T-cell (primary cell): Measurements from ENCODE around the gene PAH. TPM values are rescaled to one million over a fixed set of nuclear protein-coding genes. Genes with fewer than 3 reads are reported as not detected.
A peak's percentile ranks its signal among the peaks of the same experiment; 100 is the strongest.

Source experiments
- ATAC-seq, 4 experiments: fragments of 200-7000 bp in 3 of 4; fragments of 150-1000 bp in 1 of 4; cut with Tn5 transposase; replicated peaks in 1 of 4; 1 replicate in 3 of 4; 2 replicates in 1 of 4; pipeline ENCODE4 v1.10.0; 2021; ENCODE audit warnings: moderate library complexity in 3 of 4, mild to moderate bottlenecking in 2 of 4, moderate number of reproducible peaks in 1 of 4
- CTCF ChIA-PET, 2 donors: fragments of 300-600 bp; sonication (Branson Sonifier 250); formaldehyde crosslinking; loops; one replicate each; lab custom pipeline; 2022; ENCODE audit warnings: antibody characterized with exemption in 2 of 2; lab: Charles Lee
- POLR2A ChIA-PET, 2 donors: fragments of 300-600 bp; sonication (Branson Sonifier 250); formaldehyde crosslinking; loops; one replicate each; lab custom pipeline; 2022; ENCODE audit warnings: antibody characterized with exemption in 2 of 2; lab: Charles Lee
- DNase-seq, 35 experiments: peaks; one replicate each; pipeline versions ENCODE4 v3.0.0 to v3.0.0-alpha.2; 2013 to 2023
- H3K27ac ChIP-seq: one replicate; pipeline ENCODE4 v1.5.1; 2013; ENCODE audit warnings: low read length
- H3K27me3 ChIP-seq, 2 experiments: replicated peaks in 1 of 2; 1 replicate in 1 of 2; 2 replicates in 1 of 2; pipeline versions ENCODE4 v1.6.1 to v1.7.0; 2013; ENCODE audit warnings: low read length in 1 of 2, mixed read lengths in 1 of 2; ENCODE audit not compliant: control insufficient read depth in 2 of 2, insufficient read depth in 2 of 2; ENCODE audit errors: extremely low read depth in 1 of 2
- H3K36me3 ChIP-seq, 2 donors: 1 replicate in 1 of 2; 2 replicates in 1 of 2; pipeline versions ENCODE4 v1.6.1 to v1.7.0; 2013; ENCODE audit warnings: low read length in 1 of 2; ENCODE audit not compliant: control insufficient read depth in 2 of 2, insufficient read depth in 1 of 2; ENCODE audit errors: extremely low read depth in 1 of 2
- H3K4me1 ChIP-seq, 2 experiments: 1 replicate in 1 of 2; 2 replicates in 1 of 2; pipeline versions ENCODE4 v1.6.1 to v1.7.0; 2013; ENCODE audit warnings: low read length in 2 of 2, mixed read lengths in 1 of 2; ENCODE audit not compliant: insufficient read depth in 2 of 2, control insufficient read depth in 1 of 2; ENCODE audit errors: extremely low read depth in 1 of 2
- H3K4me3 ChIP-seq, 2 donors: 1 replicate in 1 of 2; 2 replicates in 1 of 2; pipeline versions ENCODE4 v1.5.1 to v1.7.0; 2013; ENCODE audit warnings: mild to moderate bottlenecking in 2 of 2, low read length in 1 of 2, moderate library complexity in 1 of 2; ENCODE audit not compliant: control insufficient read depth in 1 of 2; ENCODE audit errors: extremely low read depth in 1 of 2
- H3K9me3 ChIP-seq: 2 replicates; pipeline ENCODE4 v1.7.0; 2013
- H3K27ac Mint-ChIP-seq, 2 donors: one replicate each; pipeline ENCODE4 v1.8.0; 2020 to 2021; ENCODE audit warnings: mild to moderate bottlenecking in 2 of 2, mixed read lengths in 2 of 2
- H3K27me3 Mint-ChIP-seq, 2 donors: one replicate each; pipeline ENCODE4 v1.8.0; 2021 to 2022; ENCODE audit warnings: mixed read lengths in 2 of 2
- H3K36me3 Mint-ChIP-seq: one replicate; pipeline ENCODE4 v1.8.0; 2021; ENCODE audit warnings: mixed read lengths
- H3K4me1 Mint-ChIP-seq, 3 donors: one replicate each; pipeline ENCODE4 v1.8.0; 2020 to 2022; ENCODE audit warnings: mixed read lengths in 3 of 3, mild to moderate bottlenecking in 1 of 3
- H3K4me3 Mint-ChIP-seq, 3 donors: one replicate each; pipeline ENCODE4 v1.8.0; 2020 to 2022; ENCODE audit warnings: mild to moderate bottlenecking in 3 of 3, mixed read lengths in 3 of 3, moderate library complexity in 3 of 3
- H3K9me3 Mint-ChIP-seq, 3 donors: one replicate each; pipeline ENCODE4 v1.8.0; 2020 to 2022; ENCODE audit warnings: mixed read lengths in 3 of 3
- WGBS: methylation state at CpG from one replicate; pipeline ENCODE4 v1.1.5; 2013; ENCODE audit warnings: missing lambda C conversion rate; ENCODE audit not compliant: insufficient coverage; 5-methylcytosine and 5-hydroxymethylcytosine counted together
- total RNA-seq, 35 experiments: library from RNA in 6 of 35; stranded (reverse) in 6 of 35; fragments of 120-200 nt in 1 of 35; gene quantifications; one replicate each; pipeline versions ENCODE4 v1.2.1 to v1.2.4 and lab custom pipeline; 2013 to 2026

The PAH gene
- total RNA-seq, 5 donors from 2014 or later (not counting 1 experiment from before 2014, with no cell fraction given): 0.30 to 2.0 (median 0.82) TPM; not detected in 2

DNA sequence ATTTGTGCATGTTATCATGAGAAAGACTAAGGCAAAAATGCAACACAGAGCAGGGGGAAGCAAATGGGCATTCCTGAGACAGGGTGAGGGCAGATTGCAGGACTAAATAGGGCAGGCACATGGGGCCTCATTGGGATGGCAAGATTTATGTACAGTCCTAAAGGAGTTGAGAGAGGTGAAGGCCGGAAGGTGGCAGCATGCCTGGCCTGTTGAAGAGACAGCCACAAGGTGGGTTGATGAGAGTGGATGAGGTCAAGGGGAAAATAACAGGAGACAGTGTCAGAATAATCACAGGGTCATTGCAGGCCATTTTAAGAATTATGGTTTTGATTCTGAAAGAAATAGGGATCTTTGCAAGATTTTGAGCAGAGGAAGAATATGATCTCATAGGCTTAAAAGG lies 21.0 kb downstream of the PAH start:
- ATAC-seq: no peak
- Histone ChIP-seq H3K4me3 (no peak overlapping the region), H3K36me3 (no peaks in the 10 kb centered on the region), H3K9me3 (no peaks in the 10 kb centered on the region), H3K27me3 (peaks cover 0 to 6% of the 10 kb centered on the region in 2 experiments), H3K4me1 (no peaks in the 10 kb centered on the region), H3K27ac (no peak overlapping the region)
- WGBS: 86% methylated on average over 1 of the region's 1 CpG
- H3K4me3 Mint-ChIP-seq: no peak overlapping the region
- peaks cover 0 to 14% of the 10 kb centered on the region in 2 donors for H3K27me3 Mint-ChIP-seq
- CTCF ChIA-PET: no interaction called here
- H3K4me1 Mint-ChIP-seq: no peaks in the 10 kb centered on the region
- no peak for DNase-seq
- POLR2A ChIA-PET: no interaction called here
- H3K9me3 Mint-ChIP-seq: no peaks in the 10 kb centered on the region
- H3K27ac Mint-ChIP-seq: no peak overlapping the region
- H3K36me3 Mint-ChIP-seq: no peaks in the 10 kb centered on the region

DNA sequence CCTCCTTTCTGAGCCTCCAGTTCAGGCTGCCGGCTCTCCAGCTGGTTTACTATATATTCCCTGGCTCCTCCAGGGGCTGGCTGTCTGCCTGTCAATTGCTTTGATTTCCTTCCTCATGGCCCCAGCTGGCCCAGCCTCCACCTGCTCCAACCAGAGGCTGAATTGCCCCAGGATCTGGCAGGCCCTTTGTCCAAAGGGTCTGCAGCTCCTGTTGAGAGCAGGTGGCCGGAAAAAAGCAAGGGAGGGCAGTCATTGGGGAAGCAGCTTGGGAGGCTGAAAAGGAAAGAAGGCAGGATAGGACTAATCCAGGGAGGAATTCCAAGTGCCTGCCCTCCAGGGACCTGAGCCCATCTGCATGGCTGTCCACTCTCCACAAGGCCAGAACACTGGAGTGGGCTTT lies 25.3 kb downstream of the PAH start:
- CTCF ChIA-PET: interaction anchor here in 1 of 2 donors (1.5 kb wide), 1 partner anchor 9 kb away, joined by 5 read pairs; no protein-coding TSS in a partner anchor
- 67% methylated on average over 2 of the region's 2 CpGs for WGBS

DNA sequence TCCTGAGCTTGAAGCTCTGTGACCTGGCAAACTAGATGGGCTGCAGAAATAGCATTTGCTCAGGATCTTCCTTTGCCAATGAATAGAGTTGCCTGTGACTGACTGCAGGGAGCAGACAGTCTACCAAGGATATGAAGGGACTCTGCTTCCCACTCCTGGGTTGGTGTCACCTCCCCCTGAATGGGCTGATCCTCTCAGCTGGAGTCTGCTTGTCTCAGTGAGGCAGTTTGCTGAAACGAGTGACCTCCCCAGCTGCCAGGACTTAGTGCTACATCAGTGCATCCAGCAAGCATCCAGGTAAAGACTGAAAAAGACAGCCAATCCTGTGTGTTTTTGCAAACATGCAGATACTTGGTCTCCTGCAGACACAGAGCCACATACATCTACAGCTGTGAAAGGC lies 28.5 kb downstream of the PAH start:
- H3K4me1 Mint-ChIP-seq: no peaks in the 10 kb centered on the region
- POLR2A ChIA-PET: no interaction called here

More for the DNA sequence above, 25.3 kb downstream of the PAH start:
- peaks cover 1 to 11% of the 10 kb centered on the region in 2 donors for H3K27me3 Mint-ChIP-seq
- POLR2A ChIA-PET: no interaction called here
- no peak overlapping the region for H3K27ac Mint-ChIP-seq
- Histone ChIP-seq H3K9me3 (no peaks in the 10 kb centered on the region), H3K4me3 (no peak overlapping the region), H3K36me3 (no peaks in the 10 kb centered on the region), H3K27me3 (peaks cover 0 to 9% of the 10 kb centered on the region in 2 experiments), H3K27ac (no peak overlapping the region), H3K4me1 (no peaks in the 10 kb centered on the region)
- ATAC-seq (no peak), DNase-seq (no peak)
- no peak overlapping the region for H3K4me3 Mint-ChIP-seq
- H3K36me3 Mint-ChIP-seq: no peaks in the 10 kb centered on the region
- no peaks in the 10 kb centered on the region for H3K4me1 Mint-ChIP-seq
- no peaks in the 10 kb centered on the region for H3K9me3 Mint-ChIP-seq

DNA sequence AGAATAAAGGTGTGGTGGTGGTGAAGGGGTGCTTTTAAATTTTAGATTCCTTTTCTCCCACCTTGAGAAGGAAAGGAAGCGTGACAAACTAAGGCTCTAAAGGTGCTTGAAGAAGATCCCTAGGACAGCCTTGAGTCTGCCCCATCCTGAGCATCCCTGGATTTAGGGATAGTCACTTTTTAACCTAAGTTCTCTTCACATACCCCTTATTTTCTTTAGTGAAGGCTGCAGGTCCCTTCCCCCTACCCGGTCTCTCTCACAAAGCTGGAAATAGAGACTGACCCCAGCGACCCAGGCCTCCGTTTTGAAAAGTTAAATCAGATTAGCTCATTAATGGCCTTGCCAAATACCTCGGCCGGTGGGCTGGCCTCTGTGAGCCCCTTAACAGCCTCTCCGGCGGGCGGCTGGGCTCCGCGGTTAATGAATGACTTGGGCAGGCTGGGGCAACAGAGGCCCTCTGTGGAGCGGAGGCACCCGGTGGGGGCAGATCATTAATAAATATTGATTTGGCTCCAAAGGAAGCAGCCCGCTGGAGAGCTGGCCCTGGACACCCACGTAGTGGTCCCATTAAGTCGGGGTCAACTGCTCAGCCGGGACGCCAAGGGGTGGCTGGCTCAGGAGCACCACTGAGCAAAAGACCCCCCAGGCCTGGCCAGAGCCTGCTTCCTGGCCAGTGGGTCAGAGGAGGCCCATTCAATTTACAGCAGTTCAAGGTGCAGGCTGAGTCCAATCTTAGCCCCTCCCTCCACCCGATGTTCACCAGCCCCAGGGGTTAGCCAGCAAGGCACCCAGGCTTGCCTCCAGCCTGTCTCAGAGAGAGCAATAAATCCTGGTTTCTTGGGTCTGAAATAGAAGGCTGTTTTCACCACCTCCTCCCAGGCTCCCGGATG lies 31.8 kb downstream of the PAH start:
- Histone ChIP-seq H3K27me3 (peaks cover 0 to 10% of the 10 kb centered on the region in 2 experiments), H3K9me3 (no peaks in the 10 kb centered on the region), H3K27ac (no peak overlapping the region), H3K4me3 (no peak overlapping the region), H3K4me1 (no peaks in the 10 kb centered on the region), H3K36me3 (no peaks in the 10 kb centered on the region)
- ATAC-seq (no peak), DNase-seq (no peak)
- H3K36me3 Mint-ChIP-seq: no peaks in the 10 kb centered on the region
- H3K9me3 Mint-ChIP-seq: no peaks in the 10 kb centered on the region
- no peak overlapping the region for H3K4me3 Mint-ChIP-seq
- no peaks in the 10 kb centered on the region for H3K4me1 Mint-ChIP-seq
- peaks cover 5 to 13% of the 10 kb centered on the region in 2 donors for H3K27me3 Mint-ChIP-seq
- WGBS: 75% methylated on average over 16 of the region's 20 CpGs
- no peak overlapping the region for H3K27ac Mint-ChIP-seq
- POLR2A ChIA-PET: no interaction called here
- CTCF ChIA-PET: interaction anchor here in 1 of 2 donors (1.1 kb wide), 1 partner anchor 663 kb away, joined by 3 read pairs; no protein-coding TSS in a partner anchor

More for the DNA sequence above, 28.5 kb downstream of the PAH start:
- Histone ChIP-seq H3K4me3 (no peak overlapping the region), H3K9me3 (no peaks in the 10 kb centered on the region), H3K27ac (no peak overlapping the region), H3K36me3 (no peaks in the 10 kb centered on the region), H3K4me1 (no peaks in the 10 kb centered on the region), H3K27me3 (peaks cover 0 to 16% of the 10 kb centered on the region in 2 experiments)
- ATAC-seq (no peak), DNase-seq (no peak)
- Mint-ChIP-seq H3K27me3 (peaks cover 1 to 11% of the 10 kb centered on the region in 2 donors), H3K27ac (no peak overlapping the region), H3K9me3 (no peaks in the 10 kb centered on the region), H3K36me3 (no peaks in the 10 kb centered on the region), H3K4me3 (no peak overlapping the region)
- no CpG with 5 or more reads among the region's 1 CpG for WGBS
- CTCF ChIA-PET: no interaction called here

DNA sequence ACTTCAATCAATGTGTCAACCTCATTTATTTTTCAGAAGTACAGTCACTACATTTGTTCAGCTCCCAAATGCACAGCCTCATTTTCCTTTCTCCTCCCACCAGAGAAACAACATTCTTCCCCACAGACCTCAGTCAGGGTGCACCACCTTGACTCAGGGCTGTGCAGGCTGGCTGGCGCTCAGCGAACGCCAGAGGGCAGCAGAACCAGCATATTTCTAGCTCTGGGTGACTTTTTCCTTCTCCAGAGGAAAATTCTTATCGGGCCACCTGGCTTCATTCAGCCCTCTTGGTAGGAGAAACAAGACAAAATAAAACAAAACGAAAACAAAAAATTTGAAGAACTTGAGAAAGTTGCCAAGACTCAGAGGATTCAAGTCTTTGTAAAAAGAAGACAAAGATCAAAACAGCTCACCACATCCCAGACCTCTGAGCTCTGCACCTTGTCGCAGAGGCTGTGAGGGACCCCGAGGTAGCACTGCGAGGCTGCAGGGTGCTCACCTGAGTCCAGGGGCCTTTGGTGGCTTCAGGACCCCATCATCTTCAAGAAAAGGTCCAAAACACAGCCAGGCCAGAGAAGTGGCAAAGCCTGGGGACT lies 33.7 kb downstream of the PAH start:
- no peaks in the 10 kb centered on the region for H3K36me3 ChIP-seq
- no peaks in the 10 kb centered on the region for H3K9me3 ChIP-seq
- DNase-seq (peak in 25 of 35 experiments; percentile 2 to 50 (median 14)), ATAC-seq (no peak)
- H3K4me3 Mint-ChIP-seq: no peak overlapping the region
- no peak overlapping the region for H3K4me3 ChIP-seq
- no peak overlapping the region for H3K27ac Mint-ChIP-seq
- 25% methylated on average over 7 of the region's 8 CpGs for WGBS
- ChIA-PET CTCF (interaction anchor here (1.1 to 3.1 kb wide), 7 partner anchors 9 to 666 kb away, joined by 3 to 26 read pairs (median 6); no protein-coding TSS in a partner anchor), POLR2A (no interaction called here)
- peaks cover 10 to 17% of the 10 kb centered on the region in 2 donors for H3K27me3 Mint-ChIP-seq
- H3K27me3 ChIP-seq: peaks cover 0 to 14% of the 10 kb centered on the region in 2 experiments
- H3K9me3 Mint-ChIP-seq: no peaks in the 10 kb centered on the region
- H3K4me1 Mint-ChIP-seq: peaks cover 0 to 6% (median 0%) of the 10 kb centered on the region in 3 donors
- H3K27ac ChIP-seq: no peak overlapping the region
- no peaks in the 10 kb centered on the region for H3K4me1 ChIP-seq
- H3K36me3 Mint-ChIP-seq: no peaks in the 10 kb centered on the region

DNA sequence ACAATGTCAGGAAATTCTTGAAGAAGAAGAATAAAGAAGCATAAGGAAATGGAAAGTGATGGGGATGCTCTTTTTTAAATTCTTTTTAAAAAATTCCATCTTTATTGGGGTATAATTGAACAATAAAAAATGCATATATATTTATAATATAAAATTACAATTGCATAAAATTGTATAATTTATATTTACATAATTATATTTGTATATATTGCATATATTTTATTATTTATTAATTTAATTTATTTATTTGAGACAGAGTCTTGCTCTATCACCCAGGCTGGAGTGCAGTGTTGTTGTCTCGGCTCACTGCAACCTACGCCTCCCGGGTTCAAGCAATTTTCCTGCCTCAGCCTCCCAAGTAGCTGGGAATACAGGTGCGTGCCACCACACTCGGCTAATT lies 36.3 kb downstream of the PAH start:
- Mint-ChIP-seq H3K9me3 (no peaks in the 10 kb centered on the region), H3K27me3 (peaks cover 13 to 17% of the 10 kb centered on the region in 2 donors), H3K4me3 (no peak overlapping the region), H3K4me1 (peaks cover 0 to 6% (median 0%) of the 10 kb centered on the region in 3 donors), H3K27ac (no peak overlapping the region), H3K36me3 (no peaks in the 10 kb centered on the region)
- no peaks in the 10 kb centered on the region for H3K4me1 ChIP-seq
- ChIA-PET POLR2A (no interaction called here), CTCF (no interaction called here)
- DNase-seq (no peak), ATAC-seq (no peak)
- H3K9me3 ChIP-seq: no peaks in the 10 kb centered on the region
- WGBS: 83% methylated on average over 4 of the region's 5 CpGs
- no peaks in the 10 kb centered on the region for H3K36me3 ChIP-seq
- H3K27me3 ChIP-seq: peaks cover 0 to 14% of the 10 kb centered on the region in 2 experiments
- no peak overlapping the region for H3K4me3 ChIP-seq
- no peak overlapping the region for H3K27ac ChIP-seq
